Measurements from ENCODE around the gene RNF115. TPM values are rescaled to one million over a fixed set of nuclear protein-coding genes. Genes with fewer than 3 reads are reported as not detected.

Gene RNF115
- total and polyA plus RNA-seq, 2 of the 8 experiments (the other 6 are each of a cell fraction or from before 2014, with no cell fraction given), result 4.7 to 10.8 TPM

DNA sequence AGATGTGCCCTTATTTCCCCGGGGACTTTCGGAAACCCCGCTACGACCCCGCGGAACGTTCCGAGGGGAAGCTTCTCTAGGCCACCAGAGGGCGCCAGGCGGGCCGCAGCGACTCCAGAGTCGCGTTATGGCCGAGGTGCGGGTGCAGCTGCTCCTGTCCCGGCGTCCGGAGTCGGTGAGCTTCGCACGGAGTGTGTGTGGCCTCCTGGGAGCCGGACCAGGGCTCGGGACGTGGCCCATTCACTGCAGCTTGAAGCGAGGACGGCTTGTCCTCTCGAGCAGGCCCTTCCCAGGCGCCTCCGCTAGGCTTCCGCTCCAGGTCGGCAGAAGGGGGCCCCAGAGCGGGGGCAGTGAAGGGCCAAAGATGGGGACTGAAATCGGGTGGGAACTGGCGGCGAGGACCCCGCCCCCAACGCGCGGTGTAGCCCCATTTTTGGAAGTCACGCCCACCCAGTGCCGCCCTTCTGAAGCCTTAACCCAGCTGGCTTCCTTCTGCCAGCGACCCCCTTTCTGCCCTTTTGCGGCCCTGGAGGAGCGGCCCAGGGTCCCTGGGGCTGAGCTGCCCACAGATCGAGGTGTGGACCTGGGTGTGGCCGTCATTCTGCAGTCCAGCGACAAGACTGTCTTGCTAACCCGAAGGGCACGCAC is 21.7 kb upstream of the RNF115 start, which contains the start of gene NUDT17 (continued):
- TF ChIP-seq TBP (IDR thresholded peaks at IDR 0.05; ENCODE audit: low read depth, low read length), result peak; percentile 72
- TF ChIP-seq, protein P1, sequence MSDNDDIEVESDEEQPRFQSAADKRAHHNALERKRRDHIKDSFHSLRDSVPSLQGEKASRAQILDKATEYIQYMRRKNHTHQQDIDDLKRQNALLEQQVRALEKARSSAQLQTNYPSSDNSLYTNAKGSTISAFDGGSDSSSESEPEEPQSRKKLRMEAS (IDR thresholded peaks at IDR 0.05), result peak; percentile 59
- TF ChIP-seq BACH1 (IDR thresholded peaks at IDR 0.05; ENCODE audit: low read length), result no peak
- TF ChIP-seq RNF2 (IDR thresholded peaks at IDR 0.05; ENCODE audit: borderline replicate concordance, low read depth, low read length, missing control alignments, poor library complexity, severe bottlenecking), result no peak
- TF ChIP-seq, protein P2, sequence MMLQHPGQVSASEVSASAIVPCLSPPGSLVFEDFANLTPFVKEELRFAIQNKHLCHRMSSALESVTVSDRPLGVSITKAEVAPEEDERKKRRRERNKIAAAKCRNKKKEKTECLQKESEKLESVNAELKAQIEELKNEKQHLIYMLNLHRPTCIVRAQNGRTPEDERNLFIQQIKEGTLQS (IDR thresholded peaks at IDR 0.05; ENCODE audit: insufficient read depth, low read depth, low read length), result no peak
- TF ChIP-seq BRCA1 (IDR thresholded peaks at IDR 0.05; ENCODE audit: low read depth, low read length), result no peak
- TF ChIP-seq SIX5 (IDR thresholded peaks at IDR 0.05; ENCODE audit: low read depth, low read length), result no peak
- no peak for TF ChIP-seq SRF (IDR thresholded peaks at IDR 0.05; ENCODE audit: low read depth, low read length)
- TF ChIP-seq EZH2 (IDR thresholded peaks at IDR 0.05; ENCODE audit: low read depth, low read length, severe bottlenecking), result no peak
- TF ChIP-seq TCF12 (IDR thresholded peaks at IDR 0.05; ENCODE audit: low read depth, low read length), result no peak; the same call in 1 of the 2 replicates
- TF ChIP-seq CBX5 (IDR thresholded peaks at IDR 0.05; ENCODE audit: low read depth, low read length), result no peak
- TF ChIP-seq CBX8 (IDR thresholded peaks at IDR 0.05; ENCODE audit: borderline replicate concordance, low read depth, low read length), result no peak
- peak; percentile 87 for TF ChIP-seq YY1 (IDR thresholded peaks at IDR 0.05; ENCODE audit: low read depth, low read length)
- no peak for TF ChIP-seq FOSL1 (IDR thresholded peaks at IDR 0.05; ENCODE audit: insufficient read depth, low read depth, low read length)
- no peak for TF ChIP-seq SIN3A (conservative IDR thresholded peaks at IDR 0.05 in 1 of 2, IDR thresholded peaks at IDR 0.05 in 1 of 2; ENCODE audit: low read depth in 1 of 2, low read length in 2 of 2)
- no peak for TF ChIP-seq GTF2F1 (IDR thresholded peaks at IDR 0.05; ENCODE audit: borderline replicate concordance, low read depth, low read length)
- peak; percentile 39 for TF ChIP-seq CTBP2 (IDR thresholded peaks at IDR 0.05; ENCODE audit: borderline replicate concordance, insufficient read depth, insufficient read length, low read length)
- TF ChIP-seq SUZ12 (IDR thresholded peaks at IDR 0.05; ENCODE audit: low read length), result no peak
- no peak for TF ChIP-seq SIRT6 (IDR thresholded peaks at IDR 0.05; ENCODE audit: low read length)
- TF ChIP-seq MAFK (IDR thresholded peaks at IDR 0.05; ENCODE audit: low read depth, low read length), result no peak
- TF ChIP-seq CHD1 (IDR thresholded peaks at IDR 0.05; ENCODE audit: low read depth, low read length), result no peak
- no peak for TF ChIP-seq SP2 (IDR thresholded peaks at IDR 0.05; ENCODE audit: low read length)
- no peak for TF ChIP-seq POU5F1 (IDR thresholded peaks at IDR 0.05; ENCODE audit: low read depth, low read length)
- TF ChIP-seq RAD21 (IDR thresholded peaks at IDR 0.05 in 1 of 2, conservative IDR thresholded peaks at IDR 0.05 in 1 of 2; ENCODE audit: low read depth in 2 of 2, low read length in 2 of 2), result peak; percentile 40 to 59; a peak in 3 of 4 replicates

Measured in H1 (cell line).